HepG2 (cell line): ENCODE measurements around the gene NOTO. TPM values are rescaled to one million over a fixed set of nuclear protein-coding genes. Genes with fewer than 3 reads are reported as not detected.

Experiments used
- AGO1 ChIP-seq: fragments of 200-400 bp; formaldehyde crosslinking; IDR thresholded peaks from 2 replicates; pipeline ENCODE4 v1.6.1; 2017; ENCODE audit warnings: mild to moderate bottlenecking, low read depth, low read length, moderate library complexity; ENCODE audit not compliant: poor library complexity, severe bottlenecking
- FOXK1 ChIP-seq: sonication (generic); formaldehyde crosslinking; IDR thresholded peaks from 2 replicates; pipeline ENCODE4 v1.4.0; 2020; ENCODE audit warnings: low read depth, missing genetic modification reagents, borderline replicate concordance
- MAZ ChIP-seq, 2 experiments: sonication (generic) in 1 of 2; formaldehyde crosslinking in 1 of 2; IDR thresholded peaks; 2 replicates each; pipeline versions ENCODE4 v1.5.0 to v1.6.1; 2012 to 2020; ENCODE audit warnings: low read depth in 2 of 2, mild to moderate bottlenecking in 2 of 2, borderline replicate concordance in 1 of 2, improper control_type of control experiment in 1 of 2, low read length in 1 of 2, missing genetic modification reagents in 1 of 2, moderate library complexity in 1 of 2
- RAD51 ChIP-seq: fragments of 450-650 bp; IDR thresholded peaks from 2 replicates; pipeline ENCODE4 v1.6.1; 2016; ENCODE audit warnings: borderline replicate concordance
- ZMAT3 ChIP-seq: sonication (generic); formaldehyde crosslinking; conservative IDR thresholded peaks from 2 replicates; pipeline ENCODE4 v1.7.0; 2021; ENCODE audit warnings: missing genetic modification reagents
- ZNF614 ChIP-seq: IDR thresholded peaks from 2 replicates; pipeline ENCODE4 v1.6.1; 2018; ENCODE audit warnings: missing biosample characterization, missing genetic modification reagents, inconsistent platforms, borderline replicate concordance
- ZNF709 ChIP-seq: sonication (generic); formaldehyde crosslinking; IDR thresholded peaks from 2 replicates; pipeline ENCODE4 v1.5.0; 2020; ENCODE audit warnings: mild to moderate bottlenecking, missing genetic modification reagents
- ZNF777 ChIP-seq: sonication (generic); formaldehyde crosslinking; IDR thresholded peaks from 2 replicates; pipeline ENCODE4 v1.4.0; 2020; ENCODE audit warnings: missing genetic modification reagents
- polyA plus RNA-seq, 8 experiments: library from polyadenylated mRNA; depleted of rRNA in 3 of 8; stranded (reverse) in 7 of 8; unstranded in 1 of 8; fragments of >200 nt; fragmentation: Illumina TruSeq in 4 of 8; extraction: Trizol in 4 of 8; gene quantifications; 2 replicates each; pipeline versions ENCODE4 v1.2.1 to v1.2.3, GENCODE V29; 2011 to 2016; ENCODE audit warnings: low read depth in 4 of 8, missing spikeins in 1 of 8, mixed read lengths in 1 of 8; ENCODE audit not compliant: insufficient read depth in 1 of 8
- total RNA-seq, 5 experiments: library from RNA; depleted of rRNA; stranded (reverse); fragments of >200 nt; fragmentation: Illumina TruSeq; extraction: Trizol; gene quantifications; 2 replicates each; pipeline ENCODE4 v1.2.3, GENCODE V29; 2016; ENCODE audit warnings: low read depth in 1 of 5
- TF ChIP-seq, protein P1 (sequence below): sonication (generic); formaldehyde crosslinking; IDR thresholded peaks from 2 replicates; pipeline ENCODE4 v1.4.0; 2020; ENCODE audit warnings: missing genetic modification reagents
- TF ChIP-seq, protein P2 (sequence below): sonication (generic); formaldehyde crosslinking; IDR thresholded peaks from 2 replicates; pipeline ENCODE4 v1.8.1; 2023; ENCODE audit warnings: mild to moderate bottlenecking, inconsistent platforms, moderate library complexity, missing genetic modification reagents, borderline replicate concordance
- TF ChIP-seq, protein P3 (sequence below): sonication (generic); formaldehyde crosslinking; IDR thresholded peaks from 2 replicates; pipeline ENCODE4 v1.5.1; 2020; ENCODE audit warnings: missing genetic modification reagents, mild to moderate bottlenecking, borderline replicate concordance
- TF ChIP-seq, protein P4 (sequence below), 2 experiments: sonication (generic) in 1 of 2; formaldehyde crosslinking in 1 of 2; IDR thresholded peaks; 2 replicates each; pipeline versions ENCODE4 v1.5.1 to v1.6.1; 2011 to 2020; ENCODE audit warnings: borderline replicate concordance in 1 of 2, low read depth in 1 of 2, low read length in 1 of 2, mild to moderate bottlenecking in 1 of 2, missing genetic modification reagents in 1 of 2, moderate library complexity in 1 of 2
- TF ChIP-seq, protein P5 (sequence below): sonication (generic); formaldehyde crosslinking; IDR thresholded peaks from 2 replicates; pipeline ENCODE4 v1.4.0; 2020; ENCODE audit warnings: missing genetic modification reagents, borderline replicate concordance

NOTO gene
- total and polyA plus RNA-seq, 2 of the 13 experiments (the other 11 are each of a cell fraction or from before 2014, with no cell fraction given): not detected

DNA sequence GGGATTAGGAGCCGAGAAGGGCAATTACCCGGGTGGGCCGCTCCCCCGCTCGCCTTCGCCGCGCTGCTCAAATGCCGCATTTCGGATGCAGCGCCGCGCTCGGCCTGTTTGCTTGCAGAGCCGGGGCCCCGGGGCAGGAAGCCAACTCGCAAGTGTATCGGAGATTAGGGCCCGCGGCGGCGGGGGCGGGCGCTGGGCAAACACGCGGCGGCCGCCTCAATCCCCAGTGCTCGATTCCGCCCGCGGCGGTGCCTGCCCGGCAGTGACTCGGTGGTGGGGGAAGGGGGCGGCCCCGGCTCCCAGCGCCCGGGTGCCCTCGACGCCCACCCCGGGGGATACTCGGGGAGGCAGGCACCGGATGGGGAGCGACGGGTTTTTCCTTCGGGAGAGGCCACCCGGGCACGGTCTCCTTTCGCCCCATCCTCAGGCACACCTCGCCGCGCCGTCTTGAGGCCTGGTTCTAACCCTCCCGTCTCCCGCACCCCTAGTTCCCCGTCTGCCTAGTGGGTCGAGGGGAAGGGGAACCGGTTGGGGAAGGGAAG lies 26.6 kb upstream of the NOTO start (continued):
- TF ChIP-seq, protein P1, sequence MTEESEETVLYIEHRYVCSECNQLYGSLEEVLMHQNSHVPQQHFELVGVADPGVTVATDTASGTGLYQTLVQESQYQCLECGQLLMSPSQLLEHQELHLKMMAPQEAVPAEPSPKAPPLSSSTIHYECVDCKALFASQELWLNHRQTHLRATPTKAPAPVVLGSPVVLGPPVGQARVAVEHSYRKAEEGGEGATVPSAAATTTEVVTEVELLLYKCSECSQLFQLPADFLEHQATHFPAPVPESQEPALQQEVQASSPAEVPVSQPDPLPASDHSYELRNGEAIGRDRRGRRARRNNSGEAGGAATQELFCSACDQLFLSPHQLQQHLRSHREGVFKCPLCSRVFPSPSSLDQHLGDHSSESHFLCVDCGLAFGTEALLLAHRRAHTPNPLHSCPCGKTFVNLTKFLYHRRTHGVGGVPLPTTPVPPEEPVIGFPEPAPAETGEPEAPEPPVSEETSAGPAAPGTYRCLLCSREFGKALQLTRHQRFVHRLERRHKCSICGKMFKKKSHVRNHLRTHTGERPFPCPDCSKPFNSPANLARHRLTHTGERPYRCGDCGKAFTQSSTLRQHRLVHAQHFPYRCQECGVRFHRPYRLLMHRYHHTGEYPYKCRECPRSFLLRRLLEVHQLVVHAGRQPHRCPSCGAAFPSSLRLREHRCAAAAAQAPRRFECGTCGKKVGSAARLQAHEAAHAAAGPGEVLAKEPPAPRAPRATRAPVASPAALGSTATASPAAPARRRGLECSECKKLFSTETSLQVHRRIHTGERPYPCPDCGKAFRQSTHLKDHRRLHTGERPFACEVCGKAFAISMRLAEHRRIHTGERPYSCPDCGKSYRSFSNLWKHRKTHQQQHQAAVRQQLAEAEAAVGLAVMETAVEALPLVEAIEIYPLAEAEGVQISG (CRISPR knock-in tag): peak; percentile 59
- no peak for TF ChIP-seq MAZ (IDR thresholded peaks at IDR 0.05; ENCODE audit: borderline replicate concordance, low read depth, low read length)
- peak; percentile 58; the same call in 1 of the 2 replicates for TF ChIP-seq MAZ (CRISPR knock-in tag; IDR thresholded peaks at IDR 0.05; ENCODE audit: low read depth)
- TF ChIP-seq, protein P2, sequence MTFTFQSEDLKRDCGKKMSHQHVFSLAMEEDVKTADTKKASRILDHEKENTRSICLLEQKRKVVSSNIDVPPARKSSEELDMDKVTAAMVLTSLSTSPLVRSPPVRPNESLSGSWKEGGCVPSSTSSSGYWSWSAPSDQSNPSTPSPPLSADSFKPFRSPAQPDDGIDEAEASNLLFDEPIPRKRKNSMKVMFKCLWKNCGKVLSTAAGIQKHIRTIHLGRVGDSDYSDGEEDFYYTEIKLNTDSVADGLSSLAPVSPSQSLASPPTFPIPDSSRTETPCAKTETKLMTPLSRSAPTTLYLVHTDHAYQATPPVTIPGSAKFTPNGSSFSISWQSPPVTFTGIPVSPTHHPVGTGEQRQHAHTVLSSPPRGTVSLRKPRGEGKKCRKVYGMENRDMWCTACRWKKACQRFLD (CRISPR knock-in tag): 0 out of 2 replicates have a peak, but pooled peaks have one; percentile 26
- TF ChIP-seq, protein P3, sequence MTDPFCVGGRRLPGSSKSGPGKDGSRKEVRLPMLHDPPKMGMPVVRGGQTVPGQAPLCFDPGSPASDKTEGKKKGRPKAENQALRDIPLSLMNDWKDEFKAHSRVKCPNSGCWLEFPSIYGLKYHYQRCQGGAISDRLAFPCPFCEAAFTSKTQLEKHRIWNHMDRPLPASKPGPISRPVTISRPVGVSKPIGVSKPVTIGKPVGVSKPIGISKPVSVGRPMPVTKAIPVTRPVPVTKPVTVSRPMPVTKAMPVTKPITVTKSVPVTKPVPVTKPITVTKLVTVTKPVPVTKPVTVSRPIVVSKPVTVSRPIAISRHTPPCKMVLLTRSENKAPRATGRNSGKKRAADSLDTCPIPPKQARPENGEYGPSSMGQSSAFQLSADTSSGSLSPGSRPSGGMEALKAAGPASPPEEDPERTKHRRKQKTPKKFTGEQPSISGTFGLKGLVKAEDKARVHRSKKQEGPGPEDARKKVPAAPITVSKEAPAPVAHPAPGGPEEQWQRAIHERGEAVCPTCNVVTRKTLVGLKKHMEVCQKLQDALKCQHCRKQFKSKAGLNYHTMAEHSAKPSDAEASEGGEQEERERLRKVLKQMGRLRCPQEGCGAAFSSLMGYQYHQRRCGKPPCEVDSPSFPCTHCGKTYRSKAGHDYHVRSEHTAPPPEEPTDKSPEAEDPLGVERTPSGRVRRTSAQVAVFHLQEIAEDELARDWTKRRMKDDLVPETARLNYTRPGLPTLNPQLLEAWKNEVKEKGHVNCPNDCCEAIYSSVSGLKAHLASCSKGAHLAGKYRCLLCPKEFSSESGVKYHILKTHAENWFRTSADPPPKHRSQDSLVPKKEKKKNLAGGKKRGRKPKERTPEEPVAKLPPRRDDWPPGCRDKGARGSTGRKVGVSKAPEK (CRISPR knock-in tag): peak; percentile 52; the same call in 1 of the 2 replicates
- 0 out of 2 replicates have a peak, but pooled peaks have one; percentile 54 for TF ChIP-seq ZNF614
- TF ChIP-seq FOXK1 (CRISPR knock-in tag): 0 out of 2 replicates have a peak, but pooled peaks have one; percentile 9
- TF ChIP-seq, protein P4, sequence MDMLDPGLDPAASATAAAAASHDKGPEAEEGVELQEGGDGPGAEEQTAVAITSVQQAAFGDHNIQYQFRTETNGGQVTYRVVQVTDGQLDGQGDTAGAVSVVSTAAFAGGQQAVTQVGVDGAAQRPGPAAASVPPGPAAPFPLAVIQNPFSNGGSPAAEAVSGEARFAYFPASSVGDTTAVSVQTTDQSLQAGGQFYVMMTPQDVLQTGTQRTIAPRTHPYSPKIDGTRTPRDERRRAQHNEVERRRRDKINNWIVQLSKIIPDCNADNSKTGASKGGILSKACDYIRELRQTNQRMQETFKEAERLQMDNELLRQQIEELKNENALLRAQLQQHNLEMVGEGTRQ (IDR thresholded peaks at IDR 0.05; ENCODE audit: low read depth, low read length): no peak
- TF ChIP-seq, protein P4 (CRISPR knock-in tag; IDR thresholded peaks at IDR 0.05; ENCODE audit: borderline replicate concordance): no peak
- TF ChIP-seq ZNF777 (CRISPR knock-in tag): peak; percentile 82
- TF ChIP-seq, protein P5, sequence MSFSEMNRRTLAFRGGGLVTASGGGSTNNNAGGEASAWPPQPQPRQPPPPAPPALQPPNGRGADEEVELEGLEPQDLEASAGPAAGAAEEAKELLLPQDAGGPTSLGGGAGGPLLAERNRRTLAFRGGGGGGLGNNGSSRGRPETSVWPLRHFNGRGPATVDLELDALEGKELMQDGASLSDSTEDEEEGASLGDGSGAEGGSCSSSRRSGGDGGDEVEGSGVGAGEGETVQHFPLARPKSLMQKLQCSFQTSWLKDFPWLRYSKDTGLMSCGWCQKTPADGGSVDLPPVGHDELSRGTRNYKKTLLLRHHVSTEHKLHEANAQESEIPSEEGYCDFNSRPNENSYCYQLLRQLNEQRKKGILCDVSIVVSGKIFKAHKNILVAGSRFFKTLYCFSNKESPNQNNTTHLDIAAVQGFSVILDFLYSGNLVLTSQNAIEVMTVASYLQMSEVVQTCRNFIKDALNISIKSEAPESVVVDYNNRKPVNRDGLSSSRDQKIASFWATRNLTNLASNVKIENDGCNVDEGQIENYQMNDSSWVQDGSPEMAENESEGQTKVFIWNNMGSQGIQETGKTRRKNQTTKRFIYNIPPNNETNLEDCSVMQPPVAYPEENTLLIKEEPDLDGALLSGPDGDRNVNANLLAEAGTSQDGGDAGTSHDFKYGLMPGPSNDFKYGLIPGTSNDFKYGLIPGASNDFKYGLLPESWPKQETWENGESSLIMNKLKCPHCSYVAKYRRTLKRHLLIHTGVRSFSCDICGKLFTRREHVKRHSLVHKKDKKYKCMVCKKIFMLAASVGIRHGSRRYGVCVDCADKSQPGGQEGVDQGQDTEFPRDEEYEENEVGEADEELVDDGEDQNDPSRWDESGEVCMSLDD (CRISPR knock-in tag): 0 out of 2 replicates have a peak, but pooled peaks have one; percentile 65
- 0 out of 2 replicates have a peak, but pooled peaks have one; percentile 30 for TF ChIP-seq ZMAT3
- no peak for TF ChIP-seq RAD51
- no peak; the same call in 1 of the 2 replicates for TF ChIP-seq ZNF709 (CRISPR knock-in tag)
- TF ChIP-seq AGO1: peak; percentile 78
